ENCODE data around the gene STARD3NL. TPM values are rescaled to one million over a fixed set of nuclear protein-coding genes. Genes with fewer than 3 reads are reported as not detected.
A peak's percentile ranks its signal among the peaks of the same experiment; 100 is the strongest.
"Not testable (repeated sequence)": the region's sequence is repeated elsewhere in the genome, so short reads cannot be mapped to it uniquely, and the experiment has no call there.

STARD3NL gene, protein sequence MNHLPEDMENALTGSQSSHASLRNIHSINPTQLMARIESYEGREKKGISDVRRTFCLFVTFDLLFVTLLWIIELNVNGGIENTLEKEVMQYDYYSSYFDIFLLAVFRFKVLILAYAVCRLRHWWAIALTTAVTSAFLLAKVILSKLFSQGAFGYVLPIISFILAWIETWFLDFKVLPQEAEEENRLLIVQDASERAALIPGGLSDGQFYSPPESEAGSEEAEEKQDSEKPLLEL
- polyA plus RNA-seq (ENCODE audit: insufficient read length) = 67.2 TPM
- long read RNA-seq, donor 1, transcript STARD3NL-201 (9 exons, 1,728 nt) = major isoform, 32 of 34 reads
- long read RNA-seq, donor 1, partial matches to known transcripts = 0 of 34 reads
- long read RNA-seq, donor 1, other reads (novel, unspliced or antisense) = 0 of 34 reads
- long read RNA-seq, donor 2, transcript STARD3NL-201 (9 exons, 1,728 nt) = major isoform, 14 of 25 reads
- long read RNA-seq, donor 2, partial matches to known transcripts = 6 of 25 reads
- long read RNA-seq, donor 2, other reads (novel, unspliced or antisense) = 0 of 25 reads
- long read RNA-seq, donor 3, transcript STARD3NL-201 (9 exons, 1,728 nt) = major isoform, 17 of 19 reads
- long read RNA-seq, donor 3, partial matches to known transcripts = 0 of 19 reads
- long read RNA-seq, donor 3, other reads (novel, unspliced or antisense) = 0 of 19 reads
- long read RNA-seq, donor 4, partial matches to known transcripts = 0 of 1 reads
- long read RNA-seq, donor 4, other reads (novel, unspliced or antisense) = 0 of 1 reads
- long read RNA-seq, donor 5, transcript STARD3NL-201 (9 exons, 1,728 nt) = major isoform, 42 of 55 reads
- long read RNA-seq, donor 5, partial matches to known transcripts = 8 of 55 reads
- long read RNA-seq, donor 5, other reads (novel, unspliced or antisense) = 0 of 55 reads
- long read RNA-seq, donor 6, transcript STARD3NL-201 (9 exons, 1,728 nt) = major isoform, 34 of 38 reads
- long read RNA-seq, donor 6, partial matches to known transcripts = 0 of 38 reads
- long read RNA-seq, donor 6, other reads (novel, unspliced or antisense) = 0 of 38 reads
- long read RNA-seq, donor 7, transcript STARD3NL-201 (9 exons, 1,728 nt) = major isoform, 29 of 33 reads
- long read RNA-seq, donor 7, partial matches to known transcripts = 0 of 33 reads
- long read RNA-seq, donor 7, other reads (novel, unspliced or antisense) = 0 of 33 reads
- long read RNA-seq, donor 8, transcript STARD3NL-201 (9 exons, 1,728 nt) = major isoform, 6 of 14 reads
- long read RNA-seq, donor 8, partial matches to known transcripts = 5 of 14 reads
- long read RNA-seq, donor 8, other reads (novel, unspliced or antisense) = 0 of 14 reads

- DNase-seq = peak; percentile 100
Observed at GRCh38 chr7:38178004-38178694, at the start of gene STARD3NL. Gene STARD3NL (plus strand): TSS chr7:38178245. CDS start chr7:38207505, 29,260 bp downstream.

GRCh38 chr7:38129162-38129561 lies 48.9 kb upstream of the STARD3NL start:
- no peak for DNase-seq

- no peak for DNase-seq
Observed at GRCh38 chr7:38129579-38129978, 48.5 kb upstream of the STARD3NL start.

GRCh38 chr7:38138171-38138570 lies 39.9 kb upstream of the STARD3NL start:
- no peak for DNase-seq

GRCh38 chr7:38141187-38141586 lies 36.9 kb upstream of the STARD3NL start:
- no peak for DNase-seq

DNA sequence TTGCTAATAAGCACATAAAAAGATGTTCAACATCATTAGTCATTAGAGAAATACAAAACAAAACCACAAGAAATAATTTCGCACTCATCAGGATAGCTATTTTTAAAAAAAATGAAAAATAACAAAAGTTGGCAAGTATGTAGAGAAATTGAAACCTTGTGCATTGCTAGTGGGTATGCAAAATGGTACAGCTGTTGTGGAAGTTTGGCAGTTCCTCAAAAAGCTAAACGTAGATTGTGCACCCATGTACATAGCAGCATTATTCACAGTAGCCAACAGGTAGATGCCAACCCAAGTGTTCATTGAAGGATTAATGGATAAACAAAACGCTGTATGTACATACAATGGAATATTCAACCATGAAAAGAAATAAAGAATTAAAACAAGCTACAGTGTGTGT lies 35.3 kb upstream of the STARD3NL start:
- DNase-seq = no peak

DNA sequence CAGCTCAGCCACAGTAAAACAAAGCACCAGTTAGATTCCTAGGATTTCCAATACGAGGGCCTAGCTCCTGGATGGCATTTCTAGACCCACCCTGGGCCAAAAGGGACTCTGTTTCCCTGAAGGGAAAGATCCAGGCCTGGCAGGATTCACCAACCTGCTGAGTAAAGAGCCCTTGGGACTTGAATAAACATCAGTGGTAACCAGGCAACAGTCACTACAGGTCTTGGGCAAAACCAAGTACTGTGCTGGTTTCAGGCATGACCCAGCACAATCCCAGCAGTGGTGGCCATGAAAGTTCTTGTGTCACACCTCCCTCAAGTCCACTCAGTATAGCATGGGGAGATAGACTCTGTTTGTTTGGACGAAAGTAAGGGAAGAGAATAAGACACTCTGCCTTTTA lies 31.0 kb upstream of the STARD3NL start:
- DNase-seq = no peak

DNA sequence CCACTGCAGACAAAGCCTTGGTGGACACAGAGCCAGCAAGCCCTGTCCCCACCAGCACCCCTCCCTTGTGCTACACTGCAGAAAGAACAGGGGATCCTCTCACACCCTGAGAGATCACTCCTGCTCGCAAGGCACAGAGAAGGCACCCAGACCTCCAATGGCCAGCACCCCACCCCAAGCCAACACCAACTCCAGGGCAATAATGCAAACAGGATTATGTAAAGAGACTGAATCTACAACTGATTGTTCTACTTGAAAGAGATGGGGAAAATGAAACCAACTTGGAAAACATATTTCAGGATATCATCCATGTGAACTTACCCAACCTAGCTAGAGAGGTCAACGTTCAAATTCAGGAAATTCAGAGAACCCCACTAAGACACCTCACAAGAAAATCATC lies 26.5 kb upstream of the STARD3NL start:
- DNase-seq = no peak

DNA sequence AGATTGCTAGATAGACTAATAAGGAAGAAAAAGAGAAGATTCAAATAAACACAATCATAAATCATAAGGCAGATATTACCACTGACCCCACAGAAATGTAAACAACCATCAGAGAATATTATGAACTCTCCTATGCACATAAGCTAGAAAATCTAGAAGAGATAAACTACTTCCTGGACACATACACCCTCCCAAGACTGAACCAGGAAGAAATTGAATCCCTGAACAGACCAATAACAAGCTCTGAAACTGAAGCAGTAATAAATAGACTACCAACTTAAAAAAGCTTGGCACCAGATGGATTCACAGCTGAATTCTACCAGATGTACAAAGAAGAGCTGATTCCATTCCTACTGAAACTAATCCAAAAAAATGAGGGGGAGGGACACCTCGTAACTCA lies 24.5 kb upstream of the STARD3NL start:
- DNase-seq = no peak

DNA sequence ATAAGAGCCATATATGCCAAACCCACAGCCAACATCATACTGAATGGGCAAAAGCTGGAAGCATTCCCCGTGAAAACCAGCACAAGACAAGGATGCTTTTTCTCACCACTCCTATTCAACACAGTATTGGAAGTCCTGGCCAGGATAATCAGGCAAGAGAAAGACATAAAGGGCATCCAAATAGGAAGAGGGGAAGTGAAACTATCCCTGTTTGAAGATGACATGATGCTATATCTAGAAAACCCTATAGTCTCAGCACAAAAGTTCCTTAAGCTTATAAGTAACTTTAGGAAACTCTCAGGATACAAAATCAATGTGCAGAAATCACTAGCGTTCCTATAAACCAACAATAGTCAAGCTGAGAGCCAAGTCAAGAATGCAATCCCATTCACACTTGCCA lies 23.8 kb upstream of the STARD3NL start:
- no peak for DNase-seq

DNA sequence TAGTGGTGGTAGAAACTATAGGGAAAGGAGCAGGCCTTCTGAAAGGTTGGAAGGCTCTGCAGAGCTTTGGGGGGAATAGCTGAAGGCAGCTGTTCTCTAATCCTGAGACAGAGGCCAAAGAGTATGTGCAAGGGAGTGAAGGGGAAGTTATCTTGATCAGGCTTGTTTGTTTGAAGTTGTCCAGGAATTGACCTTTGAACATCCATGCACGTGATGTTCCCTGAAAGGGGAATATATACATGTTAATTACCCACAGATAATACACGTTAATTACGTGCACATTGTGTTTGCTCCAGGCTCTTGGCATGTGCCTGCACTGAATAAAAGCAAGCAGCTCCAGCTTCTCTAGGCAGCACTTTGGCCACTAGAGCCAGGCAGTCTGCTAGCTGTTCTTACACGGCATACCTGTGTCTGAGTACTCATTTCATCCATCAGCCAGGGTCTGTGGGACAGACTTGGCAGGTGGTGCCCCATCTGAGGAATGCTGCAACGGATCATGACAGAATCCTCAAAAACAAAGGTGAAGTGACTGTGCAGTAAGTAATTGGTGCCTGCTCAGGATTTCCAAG lies 18.0 kb upstream of the STARD3NL start:
- DNase-seq = no peak

DNA sequence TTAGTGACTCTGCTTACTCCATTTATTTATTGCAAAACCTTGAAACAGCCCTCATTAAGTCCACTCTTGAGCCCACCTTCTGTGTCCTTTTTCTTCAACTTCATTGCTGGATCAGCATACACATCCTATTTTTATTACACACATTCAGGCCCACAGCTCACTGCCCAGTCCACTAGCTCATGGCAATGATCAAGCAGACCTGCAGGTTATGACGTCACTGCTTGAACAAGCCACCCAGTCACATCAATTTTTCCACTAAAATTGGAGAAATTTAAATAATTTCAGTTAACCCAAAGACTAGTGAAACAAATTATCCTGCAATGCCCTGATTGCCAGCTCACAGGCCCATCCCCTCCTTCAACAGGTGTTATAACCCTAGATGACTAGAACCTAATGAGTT lies 16.0 kb upstream of the STARD3NL start:
- no peak for DNase-seq

GRCh38 chr7:38163671-38164070 lies 14.4 kb upstream of the STARD3NL start:
- no peak for DNase-seq

- no peak for DNase-seq
Observed at GRCh38 chr7:38168890-38169570, 9.0 kb upstream of the STARD3NL start.

DNA sequence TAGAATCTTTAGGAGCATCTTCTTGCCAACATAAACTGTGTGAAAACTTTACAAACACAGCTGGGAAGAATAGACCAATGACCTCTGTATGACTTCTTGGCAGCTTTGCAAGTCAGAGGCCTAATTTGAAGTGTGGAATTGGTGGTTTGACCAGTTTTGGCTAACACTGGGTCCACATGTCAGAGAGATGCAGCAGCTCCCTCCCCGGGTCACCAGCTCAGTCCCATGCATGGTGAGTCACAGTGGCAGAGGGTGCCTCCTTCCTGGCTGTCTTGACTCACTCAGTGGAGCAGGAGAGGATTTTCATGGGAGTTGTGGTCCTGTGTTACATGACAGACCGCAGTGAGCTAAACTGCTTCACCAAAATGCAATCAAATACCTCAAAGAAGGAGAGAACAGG lies 8.2 kb upstream of the STARD3NL start:
- DNase-seq = no peak

GRCh38 chr7:38171623-38172391 lies 6.2 kb upstream of the STARD3NL start:
- DNase-seq = no peak

GRCh38 chr7:38175547-38175946 lies 2.5 kb upstream of the STARD3NL start:
- not testable (repeated sequence) for DNase-seq

DNA sequence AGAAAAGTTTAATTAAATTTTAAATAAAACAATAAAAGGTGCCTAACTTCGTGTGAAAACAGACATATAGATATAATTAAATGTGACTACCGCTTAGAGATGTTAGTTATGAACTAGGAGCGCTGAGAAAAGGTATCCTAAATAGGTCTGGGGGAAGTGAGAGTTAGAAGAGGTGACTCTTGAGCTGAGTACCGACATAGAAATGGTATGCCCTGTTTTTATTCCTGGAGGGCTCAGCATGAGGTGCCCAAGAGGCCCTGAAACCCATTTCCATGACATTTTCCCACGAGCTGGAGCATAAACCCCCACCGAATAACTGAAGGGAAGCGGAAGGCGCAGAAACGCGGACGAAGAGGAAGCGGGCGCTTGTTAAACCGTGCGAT lies 433 bp upstream of the STARD3NL start:
- no peak for DNase-seq

DNA sequence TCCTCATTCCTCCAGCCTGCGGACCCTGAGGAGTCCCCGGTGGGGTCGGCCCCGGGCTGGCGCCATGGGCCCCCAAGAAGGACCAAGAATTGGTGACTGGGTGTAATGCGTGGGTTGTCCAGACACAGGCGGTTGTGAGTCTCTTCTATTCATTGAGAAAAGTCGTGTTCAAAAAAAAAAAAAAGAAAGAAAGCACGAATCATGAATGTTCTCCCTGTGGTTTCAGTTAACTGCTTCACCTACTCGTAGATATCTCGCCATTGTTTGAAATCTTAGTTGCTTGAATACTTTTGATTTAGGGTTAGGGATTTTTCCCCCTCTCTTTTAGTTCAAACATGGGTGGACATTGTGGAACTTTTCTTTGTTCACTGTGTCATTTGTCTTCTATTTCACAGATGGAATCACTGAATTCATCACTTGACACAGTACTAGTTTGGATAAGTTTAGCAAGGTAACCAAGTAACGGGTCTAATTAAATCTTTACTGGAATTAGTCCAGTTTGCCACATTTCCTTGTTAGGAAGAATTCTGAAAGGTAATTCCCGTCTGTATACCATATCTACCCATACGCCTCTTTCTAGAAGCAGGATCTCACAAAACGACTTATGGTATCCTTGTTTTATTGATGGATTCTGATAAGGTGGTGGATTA lies 775 bp downstream of the STARD3NL start:
- peak; percentile 57 for DNase-seq
